ENCODE data around the gene PHACTR1. TPM values are rescaled to one million over a fixed set of nuclear protein-coding genes. Genes with fewer than 3 reads are reported as not detected.

Gene PHACTR1
- total RNA-seq, 1 donor from 2014 or later, result 8.5 TPM

- Mint-ChIP-seq H3K27ac (ENCODE audit: unreplicated experiment) (peak overlapping the region; percentile 60), H3K27me3 (ENCODE audit: low read depth, unreplicated experiment) (no peaks in the 10 kb centered on the region), H3K9me3 (ENCODE audit: unreplicated experiment) (no peaks in the 10 kb centered on the region), H3K36me3 (ENCODE audit: low read depth, unreplicated experiment) (no peaks in the 10 kb centered on the region), H3K4me3 (ENCODE audit: unreplicated experiment) (peak overlapping the region; percentile 93), H3K4me1 (ENCODE audit: low read depth, unreplicated experiment) (peaks cover 11% of the 10 kb centered on the region)
- Histone ChIP-seq H3K4me1 (ENCODE audit: insufficient read depth, low read length) (peaks cover 9% of the 10 kb centered on the region), H2AFZ (ENCODE audit: low read depth, low read length) (peak overlapping the region; percentile 98), H3K36me3 (ENCODE audit: insufficient read depth, low read length) (no peaks in the 10 kb centered on the region), H3K27me3 (ENCODE audit: insufficient read depth, low read length) (peaks cover 2% of the 10 kb centered on the region), H3K9me3 (ENCODE audit: insufficient read depth, low read depth, low read length) (no peaks in the 10 kb centered on the region), H3K4me3 (ENCODE audit: insufficient read depth, low read depth, low read length) (peak overlapping the region; percentile 86), H3K4me2 (ENCODE audit: low read length) (peak overlapping the region; percentile 99), H3K79me2 (ENCODE audit: insufficient read depth, low read length) (no peaks in the 10 kb centered on the region), H3K9ac (ENCODE audit: low read length) (peak overlapping the region; percentile 85), H4K20me1 (ENCODE audit: insufficient read depth, low read length) (no peaks in the 10 kb centered on the region), H3K27ac (ENCODE audit: low read depth, low read length) (peak overlapping the region; percentile 37)
- no peak for TF ChIP-seq CTCF (IDR thresholded peaks at IDR 0.05; ENCODE audit: insufficient read depth, low read depth, low read length)
- no peak for TF ChIP-seq EZH2 (IDR thresholded peaks at IDR 0.05; ENCODE audit: insufficient read depth, low read length)
- FAIRE-seq, result no peak
- DNase-seq (ENCODE audit: low read depth), result peak; percentile 58
These were observed 240.9 kb downstream of the PHACTR1 start for GRCh38 chr6:12957321-12958051.

GRCh38 chr6:12958052-12958706, 241.6 kb downstream of the PHACTR1 start:
- H4K20me1 ChIP-seq (ENCODE audit: insufficient read depth, low read length), result no peaks in the 10 kb centered on the region
- no peaks in the 10 kb centered on the region for H3K36me3 Mint-ChIP-seq (ENCODE audit: low read depth, unreplicated experiment)
- H3K79me2 ChIP-seq (ENCODE audit: insufficient read depth, low read length), result no peaks in the 10 kb centered on the region
- peak overlapping the region; percentile 93 for H3K4me3 Mint-ChIP-seq (ENCODE audit: unreplicated experiment)
- DNase-seq (ENCODE audit: low read depth), result peak; percentile 10
- H3K9ac ChIP-seq (ENCODE audit: low read length), result peak overlapping the region; percentile 85
- peak overlapping the region; percentile 86 for H3K4me3 ChIP-seq (ENCODE audit: insufficient read depth, low read depth, low read length)
- H3K36me3 ChIP-seq (ENCODE audit: insufficient read depth, low read length), result no peaks in the 10 kb centered on the region
- H3K27me3 ChIP-seq (ENCODE audit: insufficient read depth, low read length), result no peaks in the 10 kb centered on the region
- H3K9me3 Mint-ChIP-seq (ENCODE audit: unreplicated experiment), result no peaks in the 10 kb centered on the region
- H3K27ac ChIP-seq (ENCODE audit: low read depth, low read length), result no peak overlapping the region
- H3K4me1 Mint-ChIP-seq (ENCODE audit: low read depth, unreplicated experiment), result peaks cover 17% of the 10 kb centered on the region
- H3K9me3 ChIP-seq (ENCODE audit: insufficient read depth, low read depth, low read length), result no peaks in the 10 kb centered on the region
- H3K4me2 ChIP-seq (ENCODE audit: low read length), result peak overlapping the region; percentile 99
- no peak for FAIRE-seq
- H3K27me3 Mint-ChIP-seq (ENCODE audit: low read depth, unreplicated experiment), result no peaks in the 10 kb centered on the region
- H3K4me1 ChIP-seq (ENCODE audit: insufficient read depth, low read length), result peaks cover 9% of the 10 kb centered on the region
- H2AFZ ChIP-seq (ENCODE audit: low read depth, low read length), result peak overlapping the region; percentile 98
- peak overlapping the region; percentile 80 for H3K27ac Mint-ChIP-seq (ENCODE audit: unreplicated experiment)
- no peak for TF ChIP-seq CTCF (IDR thresholded peaks at IDR 0.05; ENCODE audit: insufficient read depth, low read depth, low read length)
- no peak for TF ChIP-seq EZH2 (IDR thresholded peaks at IDR 0.05; ENCODE audit: insufficient read depth, low read length)

All from astrocyte (in vitro differentiated cells and primary cell).